SU-DHL-6 (cell line): ENCODE results near the gene TNIP1.

Experiments
- CTCF ChIP-seq: fragments of 200-600 bp; sonication (generic); IDR thresholded peaks from one replicate; pipeline ENCODE4 v1.5.1; 2017; ENCODE audit warnings: antibody characterized with exemption, mild to moderate bottlenecking, low read length, moderate library complexity; ENCODE audit not compliant: insufficient read depth, poor library complexity, severe bottlenecking
- EZH2phosphoT487 ChIP-seq: fragments of 200-600 bp; sonication (generic), shearing (Covaris generic); conservative IDR thresholded peaks from 2 replicates; pipeline ENCODE4 v1.6.1; 2018; ENCODE audit warnings: mild to moderate bottlenecking, antibody characterized with exemption, low read length, moderate library complexity, mixed read lengths

DNA sequence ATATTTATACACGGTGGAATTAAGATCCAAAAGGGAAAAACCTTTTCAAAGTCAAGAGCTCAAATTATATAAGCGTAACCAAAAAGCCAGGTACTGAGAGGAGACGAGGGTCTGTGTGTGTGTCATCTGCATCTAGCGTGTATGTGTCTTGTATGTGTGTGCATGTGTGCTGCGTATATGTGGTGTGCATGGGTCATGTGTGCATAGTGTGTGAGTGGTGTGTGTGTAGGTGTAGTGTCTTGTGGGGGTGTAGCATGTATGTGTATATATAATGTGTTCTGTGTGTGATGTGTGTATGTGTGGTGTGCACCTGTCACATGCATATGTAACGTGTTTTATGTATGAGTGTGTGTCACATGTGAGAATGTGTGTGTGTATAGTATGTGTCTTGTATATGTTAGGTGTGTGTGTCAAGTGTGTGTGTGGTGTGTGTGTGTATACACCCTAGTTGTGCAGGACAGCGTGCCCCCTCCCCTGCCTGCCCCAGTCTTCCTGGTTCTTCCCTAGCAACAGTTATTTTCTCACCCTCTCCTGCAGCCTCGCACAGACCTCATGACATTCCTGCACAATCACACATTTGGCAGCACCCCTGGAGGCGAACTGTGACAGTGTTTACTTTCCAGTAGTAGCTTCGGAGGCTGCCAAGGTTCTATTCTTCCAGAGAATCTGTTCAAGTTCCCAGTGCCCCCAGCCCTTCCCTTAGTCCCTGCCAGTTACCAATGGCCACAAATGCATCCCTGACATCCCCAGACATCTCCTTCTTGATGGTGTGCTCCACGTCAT, 27.1 kb upstream of the TNIP1 start:
- no peak for TF ChIP-seq CTCF
- no peak for TF ChIP-seq EZH2phosphoT487
